Fibroblast of lung (primary cell): Measurements from ENCODE around the gene PRMT7.

Experiments used
- EZH2 ChIP-seq: IDR thresholded peaks from 2 replicates; pipeline ENCODE4 v1.5.1; 2012; ENCODE audit warnings: low read length, control low read depth, mild to moderate bottlenecking; ENCODE audit errors: missing control alignments
- TF ChIP-seq, protein P1 (sequence below), 2 donors: IDR thresholded peaks in 1 of 2; conservative IDR thresholded peaks in 1 of 2; 1 replicate in 1 of 2; 2 replicates in 1 of 2; pipeline ENCODE4 v1.5.1; 2011 to 2012; ENCODE audit warnings: low read length in 2 of 2, control low read depth in 1 of 2, inconsistent platforms in 1 of 2, low read depth in 1 of 2, mild to moderate bottlenecking in 1 of 2

DNA sequence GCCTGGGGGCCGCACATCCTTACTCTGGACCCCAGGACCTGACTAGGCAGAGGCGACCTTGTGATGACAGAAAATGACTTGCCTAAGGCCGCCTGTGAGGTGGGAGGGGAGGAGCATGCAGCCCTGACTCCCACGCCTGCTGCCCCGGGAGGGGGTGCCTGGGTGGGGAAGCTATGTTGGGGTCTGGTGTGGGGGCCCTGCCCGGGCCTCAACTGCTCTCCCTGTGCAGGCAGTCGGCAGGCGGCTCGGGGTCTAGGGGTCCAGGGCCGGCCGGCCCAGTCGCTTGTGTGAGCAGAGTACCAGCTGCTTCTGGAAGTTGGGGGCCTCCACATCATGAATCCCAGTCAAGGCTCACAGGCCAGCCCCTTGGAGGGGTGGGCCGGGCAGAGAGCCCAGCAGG lies 48.1 kb downstream of the PRMT7 start:
- no peak for TF ChIP-seq EZH2
- TF ChIP-seq, protein P1, sequence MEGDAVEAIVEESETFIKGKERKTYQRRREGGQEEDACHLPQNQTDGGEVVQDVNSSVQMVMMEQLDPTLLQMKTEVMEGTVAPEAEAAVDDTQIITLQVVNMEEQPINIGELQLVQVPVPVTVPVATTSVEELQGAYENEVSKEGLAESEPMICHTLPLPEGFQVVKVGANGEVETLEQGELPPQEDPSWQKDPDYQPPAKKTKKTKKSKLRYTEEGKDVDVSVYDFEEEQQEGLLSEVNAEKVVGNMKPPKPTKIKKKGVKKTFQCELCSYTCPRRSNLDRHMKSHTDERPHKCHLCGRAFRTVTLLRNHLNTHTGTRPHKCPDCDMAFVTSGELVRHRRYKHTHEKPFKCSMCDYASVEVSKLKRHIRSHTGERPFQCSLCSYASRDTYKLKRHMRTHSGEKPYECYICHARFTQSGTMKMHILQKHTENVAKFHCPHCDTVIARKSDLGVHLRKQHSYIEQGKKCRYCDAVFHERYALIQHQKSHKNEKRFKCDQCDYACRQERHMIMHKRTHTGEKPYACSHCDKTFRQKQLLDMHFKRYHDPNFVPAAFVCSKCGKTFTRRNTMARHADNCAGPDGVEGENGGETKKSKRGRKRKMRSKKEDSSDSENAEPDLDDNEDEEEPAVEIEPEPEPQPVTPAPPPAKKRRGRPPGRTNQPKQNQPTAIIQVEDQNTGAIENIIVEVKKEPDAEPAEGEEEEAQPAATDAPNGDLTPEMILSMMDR (conservative IDR thresholded peaks at IDR 0.05 in 1 of 2, IDR thresholded peaks at IDR 0.05 in 1 of 2; ENCODE audit: low read depth in 1 of 2, low read length in 2 of 2), result no peak
